Heart left ventricle (tissue), 13 donors: ENCODE results near the gene SNRNP35.
"Not testable (repeated sequence)": the region's sequence is repeated elsewhere in the genome, so short reads cannot be mapped to it uniquely, and the experiment has no call there.

Source experiments
- CTCF ChIP-seq, 12 donors: fragments of 200-600 bp; sonication (generic) in 4 of 12; IDR thresholded peaks; one replicate each; pipeline versions ENCODE4 v1.5.0 to v1.8.0; 2018 to 2022; ENCODE audit warnings: antibody characterized with exemption in 12 of 12, mild to moderate bottlenecking in 5 of 12
- POLR2A ChIP-seq, 2 donors: fragments of 450-650 bp; IDR thresholded peaks; one replicate each; pipeline ENCODE4 v1.6.1; 2017; ENCODE audit warnings: antibody characterized with exemption in 2 of 2, mild to moderate bottlenecking in 2 of 2, moderate library complexity in 2 of 2
- donor health status: ischemic (EF 13 %, LVEDD 7.1; RV severe dilation, severe dysfunction).
- donor health status: DM: no; HTN: yes; CAD: no.
- donor health status: DM: no; HTN: no; CAD: no.
- donor health status: ischemic (EF 25% LVEDD 6.9; RV normal size, moderate dysfunction).
- donor health status: ischemic (EF 25% LVEDD 5.7; RV mildly dilated, moderate dysfunction).
- donor health status: ischemic (EF 35%, LVEDD 5.7; RV mildly dilated, moderate dysfunction).
- donor health status: nonischemic (EF 11% LVEDD 7.7; RV severe dilation, severe dysfunction).
- donor health status: DM: yes; HTN: yes; CAD: no.
- donor health status: PGD.
- donor health status: ischemic (EF 29% LVEDD 5.4; RV normal size, mild dysfunction).
- donor health status: nonischemic (EF 23%, LVEDD 6.1; RV moderate dilation, normal function).

GRCh38 chr12:123409284-123410040 is 48.5 kb upstream of the SNRNP35 start:
- TF ChIP-seq CTCF, POLR2A (IDR thresholded peaks at IDR 0.05): not testable (repeated sequence)
